Hematopoietic multipotent progenitor cell treated with erythropoietin and hydrocortisone succinate and interleukin-3 and kit ligand, for 8 days (in vitro differentiated cells): ENCODE measurements around the gene VAT1L.
"Not testable (repeated sequence)": the region's sequence is repeated elsewhere in the genome, so short reads cannot be mapped to it uniquely, and the experiment has no call there.

ENCODE experiments used
- DNase-seq: peaks from one replicate; pipeline ENCODE4 v3.0.0-alpha.2; 2015

The VAT1L gene

GRCh38 chr16:77918809-77919707, 130.7 kb downstream of the VAT1L start:
- DNase-seq: no peak

- no peak for DNase-seq
Measured at GRCh38 chr16:77919761-77920415, 131.5 kb downstream of the VAT1L start.

DNA sequence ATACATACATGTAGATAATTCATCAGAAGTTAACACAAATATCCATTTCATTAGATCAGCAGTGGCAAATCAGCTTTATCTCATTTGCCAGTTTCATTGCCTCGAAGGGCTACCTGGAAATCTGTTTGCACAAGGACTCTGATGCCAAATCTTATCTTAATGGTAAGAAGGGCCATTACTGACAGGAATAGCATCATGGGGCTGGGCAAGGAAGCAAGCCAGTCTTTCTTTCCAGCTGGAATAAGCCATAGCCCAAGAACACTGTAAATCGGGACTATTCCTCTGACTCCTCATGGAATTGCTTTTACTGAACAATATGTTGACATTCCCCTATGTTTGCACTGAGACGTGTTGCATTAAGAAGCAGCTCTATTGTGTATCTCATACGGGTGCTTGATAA, 132.6 kb downstream of the VAT1L start:
- no peak for DNase-seq

DNA sequence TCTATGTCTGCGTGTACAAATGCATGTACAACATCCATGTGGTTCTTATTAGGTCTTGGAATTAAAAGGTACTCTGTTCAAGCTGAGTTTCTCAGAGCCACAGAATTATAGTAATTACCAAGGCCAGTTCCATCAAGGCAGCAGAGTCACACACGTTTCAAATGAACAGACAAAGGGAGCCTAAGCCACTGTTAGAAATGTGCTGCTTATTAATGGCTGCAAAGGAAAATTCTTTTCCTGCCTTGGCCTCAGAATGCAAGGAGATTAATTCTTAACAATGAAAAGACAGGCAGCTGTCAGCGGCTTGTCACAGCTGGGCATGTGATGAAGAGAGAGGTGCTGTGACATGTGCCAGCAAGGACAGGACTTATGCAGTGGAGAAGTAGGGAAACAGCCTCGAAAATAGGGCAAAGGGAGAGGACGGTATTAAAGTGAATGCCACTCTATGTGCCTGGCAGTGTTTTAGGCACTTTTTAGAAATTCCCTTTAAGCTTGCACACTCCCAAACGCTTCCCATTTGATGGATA, 133.9 kb downstream of the VAT1L start:
- DNase-seq: no peak

- no peak for DNase-seq
Measured at GRCh38 chr16:77925531-77925930, 137.2 kb downstream of the VAT1L start.

GRCh38 chr16:77928096-77928495, 139.7 kb downstream of the VAT1L start:
- DNase-seq: no peak

DNA sequence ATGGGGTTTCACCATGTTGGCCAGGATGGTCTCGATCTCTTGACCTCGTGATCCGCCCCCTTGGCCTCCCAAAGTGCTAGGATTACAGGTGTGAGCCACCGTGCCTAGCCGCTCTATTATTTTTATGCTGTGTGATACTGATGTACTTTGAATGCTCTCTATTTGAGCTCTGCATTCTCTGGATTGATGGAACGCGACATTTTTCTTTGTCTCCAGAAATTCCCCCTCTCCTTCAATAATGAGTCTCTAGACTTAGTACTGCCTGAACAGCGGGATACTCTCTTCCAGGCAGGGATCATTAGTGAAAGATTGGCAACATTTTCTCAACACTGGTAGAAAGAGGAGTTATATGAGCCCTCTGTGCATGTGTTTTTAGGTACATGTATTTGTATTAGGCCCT, 140.6 kb downstream of the VAT1L start:
- DNase-seq: no peak

DNA sequence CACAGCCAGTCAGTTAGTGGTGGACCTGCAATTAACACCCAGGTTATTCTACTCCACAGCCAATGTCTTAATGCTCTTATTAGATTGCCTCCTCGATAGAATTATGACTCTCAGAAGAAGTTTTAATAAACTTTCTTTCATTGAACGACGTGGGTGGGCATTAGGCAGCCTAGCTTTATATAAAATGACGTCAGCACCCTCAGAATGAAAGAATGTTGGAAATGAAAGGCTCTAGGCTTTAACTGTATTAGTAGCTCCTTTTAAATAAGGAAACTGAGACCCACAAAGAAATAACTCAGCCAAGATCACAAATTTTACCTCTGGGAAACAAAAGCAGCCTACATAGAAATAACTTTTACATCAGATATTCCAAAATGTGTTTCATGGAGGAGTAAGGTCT, 142.7 kb downstream of the VAT1L start:
- no peak for DNase-seq

DNA sequence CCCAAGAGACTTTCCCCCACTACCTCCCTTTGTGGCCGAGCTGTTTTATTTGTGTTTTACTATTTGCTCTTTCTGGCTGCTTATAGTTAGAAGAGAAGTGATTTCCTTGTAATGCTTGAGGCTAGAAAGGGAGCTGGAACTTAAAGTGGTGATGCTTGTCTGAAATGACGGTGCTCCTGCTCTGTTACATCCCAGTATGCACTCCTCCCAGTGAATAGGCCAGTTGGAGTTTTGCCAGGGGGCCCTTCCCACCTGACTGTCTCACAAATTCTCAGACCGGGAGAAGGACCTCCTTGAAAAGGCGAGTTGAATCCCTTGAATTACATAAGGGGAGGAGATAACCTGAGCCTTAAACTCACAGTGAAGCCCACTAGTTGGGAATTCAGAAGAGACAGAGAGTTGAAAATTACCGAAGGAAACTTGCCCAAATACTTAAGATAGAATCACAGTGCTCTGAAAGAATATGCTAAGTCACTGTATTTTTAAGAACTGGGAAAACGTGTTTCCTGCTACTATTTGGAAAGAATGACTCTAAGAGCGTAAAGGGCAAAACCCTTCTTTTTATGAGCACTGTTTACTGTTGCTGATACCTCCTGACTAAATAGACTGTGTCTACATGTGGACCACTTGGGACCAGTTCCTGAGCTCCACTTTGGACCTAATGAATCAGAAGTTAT, 149.2 kb downstream of the VAT1L start:
- no peak for DNase-seq

GRCh38 chr16:77938913-77939312, 150.5 kb downstream of the VAT1L start:
- no peak for DNase-seq

GRCh38 chr16:77939968-77940367, 151.6 kb downstream of the VAT1L start:
- DNase-seq: no peak

DNA sequence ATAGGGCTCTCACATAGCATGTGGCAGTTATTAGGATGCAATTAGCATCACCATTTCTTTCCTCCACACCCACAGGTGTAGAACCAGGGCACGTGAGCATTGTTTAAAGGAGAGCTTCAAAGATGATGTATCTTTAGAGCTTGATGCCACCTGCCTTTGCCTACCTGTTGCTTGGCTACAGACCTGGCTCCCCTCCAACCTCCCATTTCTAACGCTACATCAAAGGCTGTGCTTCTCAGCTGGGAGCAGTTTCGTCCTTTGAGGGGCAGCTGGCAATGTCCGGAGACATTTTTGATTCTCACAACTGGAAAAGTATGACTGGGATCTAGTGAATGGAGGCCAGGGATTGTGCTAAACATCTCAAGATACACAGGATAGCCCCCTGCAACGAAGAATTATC, 155.4 kb downstream of the VAT1L start:
- no peak for DNase-seq

- DNase-seq: no peak
Measured at GRCh38 chr16:77944631-77945030, 156.3 kb downstream of the VAT1L start.

DNA sequence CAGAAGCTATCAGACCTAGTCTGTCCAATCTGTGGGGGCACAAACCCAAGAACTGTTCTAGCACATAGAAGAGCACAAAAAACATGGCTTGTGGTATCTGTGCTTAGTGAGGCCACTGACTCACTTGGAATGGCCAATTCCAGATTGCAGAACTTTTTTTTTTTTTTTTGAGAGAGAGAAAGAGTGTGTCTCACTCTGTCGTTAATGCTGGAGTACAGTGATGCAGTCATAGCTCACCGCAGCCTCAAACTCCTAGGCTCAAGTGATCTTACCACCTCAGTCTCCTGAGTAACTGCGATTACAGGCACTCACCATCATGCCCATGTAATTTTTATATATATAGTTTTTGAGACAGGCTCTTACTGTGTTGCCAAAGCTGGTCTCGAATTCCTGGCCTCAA, 156.8 kb downstream of the VAT1L start:
- DNase-seq: no peak

DNA sequence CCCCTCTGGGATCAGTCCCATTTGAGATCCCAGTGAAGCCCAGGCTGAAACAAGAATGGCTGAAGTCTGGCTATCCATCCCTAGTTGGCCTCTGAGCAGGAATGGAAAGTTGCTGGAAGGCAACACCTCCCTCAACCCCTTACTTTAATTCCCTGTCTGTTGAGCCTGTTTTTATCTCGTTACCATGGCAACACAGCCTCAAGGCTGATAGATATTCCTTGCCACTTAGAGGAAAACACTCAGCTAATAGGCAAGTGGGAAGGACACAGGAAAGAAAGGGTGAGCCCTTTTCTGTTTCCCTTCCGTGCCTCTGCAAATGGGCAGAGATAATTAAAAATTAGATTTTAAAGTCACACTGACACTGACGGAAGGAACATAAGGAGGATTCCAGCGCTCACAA, 158.5 kb downstream of the VAT1L start:
- no peak for DNase-seq

- not testable (repeated sequence) for DNase-seq
Measured at GRCh38 chr16:77947590-77947989, 159.2 kb downstream of the VAT1L start.

DNA sequence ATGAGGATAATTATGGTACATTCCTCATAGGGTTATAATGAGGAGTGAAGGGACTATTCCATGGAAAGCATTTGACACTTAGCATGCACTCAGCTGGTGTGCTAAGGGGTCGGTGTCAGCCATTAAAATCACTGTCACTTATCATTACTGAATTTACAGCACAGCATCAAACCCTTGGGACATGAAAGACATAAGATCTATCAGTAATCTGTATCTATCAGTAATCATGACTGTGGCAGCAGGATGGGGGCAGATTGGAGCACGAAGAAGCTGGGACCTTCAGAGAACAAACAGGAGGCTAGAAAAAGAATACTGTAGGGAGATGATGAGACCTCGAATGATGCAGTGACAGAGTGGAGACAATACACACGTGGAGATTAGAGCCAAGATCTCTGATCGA, 160.5 kb downstream of the VAT1L start:
- DNase-seq: no peak

DNA sequence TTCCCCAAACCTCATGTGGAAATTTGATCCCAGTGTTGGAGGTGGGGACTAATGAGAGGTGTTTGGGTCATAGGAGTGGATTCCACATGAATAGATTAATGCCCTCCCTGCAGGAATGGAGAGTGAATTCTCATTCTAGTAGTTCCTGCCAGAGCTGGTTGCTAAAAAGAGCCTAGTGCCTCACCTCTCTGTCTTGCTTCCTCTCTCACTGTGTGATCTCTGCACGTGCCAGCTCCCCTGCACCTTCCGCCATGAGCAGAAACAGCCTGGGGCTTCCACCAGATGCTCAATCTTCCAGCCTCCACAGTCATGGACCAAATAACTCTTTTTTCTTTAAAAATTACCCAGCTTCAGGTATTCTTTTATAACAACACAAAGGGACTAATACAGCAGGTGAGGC, 161.1 kb downstream of the VAT1L start:
- no peak for DNase-seq

GRCh38 chr16:77951788-77952187, 163.4 kb downstream of the VAT1L start:
- peak; percentile 70 for DNase-seq

DNA sequence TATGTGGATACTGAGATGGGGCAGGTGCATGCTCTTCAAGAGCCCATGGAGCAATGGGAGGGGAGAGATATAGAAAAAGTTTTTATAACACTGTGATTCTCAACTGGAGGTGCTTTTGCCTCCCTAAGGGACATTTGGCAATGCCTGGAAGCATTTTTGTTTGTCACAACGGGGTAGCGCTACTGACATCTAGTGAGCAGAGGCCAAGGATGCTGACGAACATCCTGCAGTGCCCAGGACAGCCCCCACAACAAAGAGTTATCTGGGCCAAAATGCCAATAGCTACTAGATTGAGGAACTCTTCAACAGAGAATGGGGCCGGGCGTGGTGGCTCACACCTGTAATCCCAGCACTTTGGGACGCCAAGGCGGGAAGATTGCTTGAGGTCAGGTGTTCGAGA, 166.8 kb downstream of the VAT1L start:
- no peak for DNase-seq

DNA sequence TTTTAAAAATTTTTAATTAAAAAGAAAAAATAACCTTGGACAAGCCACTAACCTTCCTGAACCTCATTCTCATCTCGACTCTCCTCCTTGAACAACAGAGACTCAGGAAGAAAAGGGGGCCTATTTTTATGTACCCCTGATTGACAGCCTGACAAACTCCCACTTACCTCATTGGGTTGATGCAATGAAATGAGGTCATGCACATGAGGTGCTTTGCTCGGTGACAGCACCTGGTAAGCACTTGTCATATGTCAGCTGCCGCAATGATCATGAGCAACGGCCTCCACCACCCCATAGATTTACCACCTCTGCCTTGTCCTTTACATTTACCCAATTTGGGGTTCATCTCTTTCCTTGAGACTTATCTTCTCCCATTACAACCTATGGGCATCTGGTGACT, 167.9 kb downstream of the VAT1L start:
- DNase-seq: no peak

- no peak for DNase-seq
Measured at GRCh38 chr16:77960766-77961165, 172.4 kb downstream of the VAT1L start.

DNA sequence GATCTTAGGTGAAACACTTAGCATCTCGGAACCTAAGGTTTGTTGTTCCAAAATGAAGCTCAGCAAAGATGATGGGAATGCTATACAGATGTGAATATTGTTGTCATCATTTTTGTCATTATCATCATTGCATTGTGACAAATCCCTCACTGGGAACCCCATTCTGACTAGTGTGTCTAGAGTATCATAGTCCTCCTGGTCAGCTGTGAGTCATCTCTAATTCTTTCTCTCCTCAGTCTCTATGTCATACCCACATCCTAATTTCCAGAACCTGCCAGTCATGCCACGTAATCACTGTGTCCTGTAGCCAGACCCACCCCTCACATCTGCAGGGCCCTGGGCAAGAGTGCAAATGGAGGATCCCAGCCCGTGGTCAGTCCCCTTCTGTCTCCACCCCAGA, 173.4 kb downstream of the VAT1L start:
- no peak for DNase-seq

GRCh38 chr16:77962689-77963088, 174.3 kb downstream of the VAT1L start:
- no peak for DNase-seq
